NCI-H1436 (cell line): ENCODE data around the gene INTS6L.
"Not testable (repeated sequence)": the region's sequence is repeated elsewhere in the genome, so short reads cannot be mapped to it uniquely, and the experiment has no call there.

Experiments
- DNase-seq: peaks from one replicate; lab custom pipeline; 2025; lab: John Stamatoyannopoulos, UW

The INTS6L gene

GRCh38 chrX:135605906-135606305 lies 85.4 kb downstream of the INTS6L start:
- no peak for DNase-seq

- not testable (repeated sequence) for DNase-seq
Observed at GRCh38 chrX:135624408-135625204, 104.1 kb downstream of the INTS6L start.

- no peak for DNase-seq
Observed at GRCh38 chrX:135625995-135626394, 105.5 kb downstream of the INTS6L start.

GRCh38 chrX:135629342-135629741 lies 108.9 kb downstream of the INTS6L start:
- DNase-seq = no peak
